GM19099 (cell line): ENCODE measurements around the gene ARMC5.
A peak's percentile ranks its signal among the peaks of the same experiment; 100 is the strongest.

ENCODE experiments used
- POLR2A ChIP-seq: IDR thresholded peaks from 3 replicates; pipeline ENCODE4 v1.6.1; 2011; ENCODE audit warnings: low read depth; ENCODE audit not compliant: insufficient read length; ENCODE audit errors: extremely low read depth

ARMC5 gene

DNA sequence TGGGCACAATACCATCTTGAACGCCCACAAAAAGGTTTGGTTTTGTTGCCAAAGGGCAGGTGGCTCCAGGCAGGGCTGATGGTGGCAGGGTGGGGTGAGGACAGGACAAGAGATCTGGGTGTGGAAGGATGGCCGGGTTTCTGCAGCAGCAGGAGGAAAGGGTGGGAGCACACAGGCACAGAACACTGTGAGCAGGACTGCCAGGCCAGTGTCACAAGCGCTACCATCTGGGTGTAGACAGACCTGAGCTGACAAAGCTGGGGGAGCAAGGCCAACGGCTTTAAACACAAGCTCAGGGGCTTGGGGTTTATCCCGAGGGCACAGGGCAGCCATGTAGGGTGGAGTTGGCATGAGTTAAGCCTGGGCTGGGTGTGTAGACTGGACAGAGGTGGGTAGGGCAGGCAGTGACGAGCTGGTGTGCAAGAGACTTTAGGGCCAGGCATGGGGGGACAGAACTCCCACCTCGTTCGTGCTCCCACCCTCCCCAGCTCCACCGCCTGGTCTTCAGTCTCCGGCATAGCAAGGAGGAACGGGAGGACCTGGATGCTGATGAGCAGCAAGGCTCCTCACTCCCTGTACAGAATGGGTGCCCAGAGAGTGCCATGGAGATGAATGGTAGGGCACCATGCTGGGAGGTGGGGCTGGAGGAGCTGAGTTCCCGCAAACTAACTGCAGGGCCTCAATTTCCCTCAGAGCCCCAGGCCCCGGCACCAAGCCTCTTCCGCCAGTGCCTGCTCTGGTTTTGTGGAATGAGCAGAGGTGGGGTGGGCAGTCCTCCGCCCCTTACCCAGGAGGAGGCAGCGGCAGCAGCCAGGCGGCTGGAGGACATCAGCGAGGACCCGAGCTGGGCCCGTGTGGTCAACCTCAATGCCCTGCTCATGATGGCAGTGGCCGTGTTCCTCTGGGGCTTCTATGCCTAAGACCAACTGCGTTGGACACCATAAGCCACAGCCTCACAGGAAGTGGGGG, 30.6 kb downstream of the ARMC5 start:
- no peak for TF ChIP-seq POLR2A

DNA sequence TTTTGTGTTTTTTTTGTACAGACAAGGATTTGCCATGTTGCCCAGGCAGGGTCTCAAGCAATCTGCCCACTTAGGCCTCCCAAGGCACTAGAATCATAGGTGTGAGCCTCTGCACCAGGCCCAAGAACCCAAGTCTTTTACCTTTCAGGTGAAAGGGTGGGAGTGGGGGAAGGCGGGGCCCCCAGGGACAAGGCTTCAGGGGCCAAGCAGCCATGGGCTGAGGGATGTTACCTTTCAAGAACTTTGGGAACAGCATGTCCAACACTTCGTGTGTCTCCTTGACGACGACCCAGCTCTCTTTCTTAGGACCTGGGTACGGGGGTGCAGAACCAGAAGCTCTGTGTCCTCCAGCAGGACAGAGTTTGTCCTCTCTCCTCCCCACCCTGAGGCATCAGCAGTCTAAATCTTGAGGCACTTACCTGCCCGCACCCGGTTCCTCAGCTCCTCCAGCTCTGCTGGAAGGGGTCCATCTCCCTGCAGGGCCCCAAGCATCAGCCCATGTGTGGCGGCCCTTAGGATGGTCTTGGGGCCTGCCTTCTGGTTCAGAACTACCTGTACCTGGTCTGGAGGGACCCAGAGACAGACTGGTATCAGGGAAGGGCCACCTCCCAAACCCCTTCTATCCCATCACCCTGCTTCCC, 32.6 kb downstream of the ARMC5 start:
- TF ChIP-seq POLR2A: no peak

DNA sequence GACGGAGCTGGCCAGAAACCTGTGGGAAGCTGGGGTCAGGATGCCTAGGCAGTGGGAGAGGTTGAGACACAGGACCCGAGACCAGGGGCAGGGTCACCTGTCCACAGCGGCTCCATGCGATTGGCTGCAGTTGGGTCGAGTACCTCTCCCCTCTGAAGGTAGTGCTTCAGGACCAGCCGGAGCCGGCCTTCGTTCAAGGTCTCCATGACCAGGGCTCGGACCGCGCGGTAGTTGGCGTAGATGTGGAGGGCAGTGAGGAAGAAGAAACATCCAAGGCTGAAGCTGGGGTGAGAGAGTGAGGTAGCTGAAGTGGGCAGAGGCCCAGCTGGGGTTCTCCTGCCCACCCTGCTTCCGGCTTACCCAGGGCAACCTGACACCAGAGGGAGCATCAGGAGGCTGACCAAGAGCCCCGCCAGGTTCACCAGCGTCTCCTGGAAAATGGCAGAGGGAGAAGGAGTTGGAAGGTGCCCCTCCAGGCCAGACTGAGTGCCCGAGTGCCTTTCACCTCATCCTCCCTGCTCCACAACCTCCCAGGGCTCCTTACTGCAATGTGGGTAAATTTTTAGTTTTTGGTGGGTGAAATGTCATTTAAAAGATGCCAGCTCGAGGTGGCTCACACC, 34.3 kb downstream of the ARMC5 start:
- TF ChIP-seq POLR2A: no peak

DNA sequence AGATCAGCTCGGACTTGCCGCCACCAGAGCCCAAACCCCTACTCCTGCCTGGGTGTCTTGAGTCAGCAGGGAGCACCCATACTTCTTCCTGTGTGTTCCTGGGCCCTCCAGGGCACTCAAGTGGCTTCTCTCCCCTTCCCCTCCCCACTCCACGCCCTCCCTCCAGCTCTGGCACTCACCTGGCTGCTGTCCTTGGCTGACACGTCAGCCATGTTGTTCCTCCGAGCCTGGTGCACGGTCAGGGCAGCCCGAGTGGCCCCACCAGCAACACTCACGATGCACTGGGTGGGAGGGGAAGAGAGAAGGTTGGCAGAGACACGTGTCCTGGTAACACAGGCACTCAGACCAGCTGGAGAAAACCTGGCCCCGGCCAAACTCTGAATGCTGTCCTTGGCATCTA, 37.4 kb downstream of the ARMC5 start:
- no peak for TF ChIP-seq POLR2A

DNA sequence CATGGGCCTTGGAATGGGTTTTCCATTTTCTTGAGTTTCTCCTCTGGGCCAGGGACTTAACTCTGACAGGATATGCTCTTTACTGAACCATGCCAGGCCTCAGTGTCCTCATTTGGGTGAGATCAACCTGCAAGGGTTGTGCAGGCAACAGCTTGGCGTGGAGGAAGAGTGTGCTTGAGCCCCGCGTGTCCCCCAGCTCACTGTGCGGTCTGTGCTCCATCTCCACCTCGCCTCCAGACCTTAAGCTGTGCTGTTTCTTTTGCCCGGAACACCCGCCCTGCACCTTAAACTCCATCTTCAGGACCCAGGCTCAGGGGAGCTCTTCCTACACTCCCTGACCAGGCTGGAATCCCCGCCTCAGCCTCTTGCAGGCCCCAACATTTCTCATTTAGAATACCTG, 39.2 kb downstream of the ARMC5 start:
- no peak for TF ChIP-seq POLR2A

DNA sequence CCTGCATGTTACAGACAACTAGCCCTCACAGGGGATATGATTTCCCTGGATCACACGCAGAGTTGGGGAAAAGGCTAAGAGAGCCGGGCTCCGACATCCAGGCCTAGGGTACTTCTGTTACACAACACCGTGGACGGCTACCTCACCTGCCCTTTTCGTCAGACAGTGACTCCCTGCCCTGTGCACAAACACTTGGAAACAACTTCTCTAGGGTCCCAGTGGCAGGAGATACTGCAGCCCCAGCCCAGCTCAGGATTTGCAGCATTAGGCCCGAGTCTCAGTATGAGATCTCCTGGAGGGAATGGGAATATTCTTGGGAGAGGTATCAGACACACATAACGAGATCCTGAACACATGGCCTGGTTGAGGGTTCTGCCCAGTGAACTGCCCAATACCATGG, 40.6 kb downstream of the ARMC5 start:
- TF ChIP-seq POLR2A: no peak

DNA sequence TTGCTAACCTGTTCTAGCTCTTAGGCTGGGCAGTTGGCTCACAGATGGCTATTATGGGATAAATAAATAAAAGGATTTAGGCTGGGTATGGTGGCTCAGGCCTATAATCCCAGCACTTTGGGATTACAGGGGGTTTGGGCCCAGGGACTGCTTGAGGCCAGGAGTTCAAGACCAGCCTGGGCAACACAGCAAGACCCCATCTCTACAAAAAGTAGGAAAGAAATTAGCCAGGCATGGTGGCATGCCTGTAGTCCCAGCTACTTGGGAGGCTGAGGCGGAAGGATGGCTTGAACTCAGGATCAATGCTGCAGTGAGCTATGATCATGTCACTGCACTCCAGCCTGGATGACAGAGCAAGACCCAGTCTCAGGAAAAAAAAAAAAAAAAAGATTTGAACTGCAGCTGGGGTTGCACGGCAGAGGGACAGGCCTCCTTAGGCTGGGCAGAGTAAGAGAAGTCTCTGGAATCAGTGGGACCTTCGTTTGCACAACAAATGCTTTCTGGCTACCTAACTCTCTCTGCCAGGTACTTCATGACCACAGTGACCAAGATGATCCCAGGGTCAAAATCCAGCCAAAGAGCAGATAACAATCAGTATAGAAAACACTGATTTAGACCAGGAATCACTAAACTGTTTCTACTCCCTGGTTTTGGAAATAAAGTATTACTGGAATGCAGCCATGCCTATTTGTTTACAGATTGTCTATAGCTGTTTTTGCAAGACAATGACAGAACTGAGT, 42.1 kb downstream of the ARMC5 start:
- TF ChIP-seq POLR2A: no peak

DNA sequence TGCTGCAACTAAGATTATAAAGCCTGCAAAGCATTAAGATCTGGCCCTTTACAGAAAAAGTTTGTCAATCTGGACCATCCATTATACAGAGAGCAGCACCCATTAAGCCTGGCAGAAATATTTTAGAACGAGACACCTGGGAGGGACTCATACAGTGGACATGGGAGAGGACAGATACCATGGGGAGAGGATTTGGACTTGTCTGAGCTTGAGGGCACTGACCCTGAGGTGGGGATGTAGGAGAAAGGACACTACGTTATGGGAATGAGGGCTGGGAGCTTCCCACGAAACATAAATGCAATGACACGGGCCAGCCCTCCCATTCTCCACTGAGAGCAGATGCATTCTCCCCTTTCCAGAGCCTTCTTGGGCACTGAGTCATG, 42.7 kb downstream of the ARMC5 start:
- no peak for TF ChIP-seq POLR2A

DNA sequence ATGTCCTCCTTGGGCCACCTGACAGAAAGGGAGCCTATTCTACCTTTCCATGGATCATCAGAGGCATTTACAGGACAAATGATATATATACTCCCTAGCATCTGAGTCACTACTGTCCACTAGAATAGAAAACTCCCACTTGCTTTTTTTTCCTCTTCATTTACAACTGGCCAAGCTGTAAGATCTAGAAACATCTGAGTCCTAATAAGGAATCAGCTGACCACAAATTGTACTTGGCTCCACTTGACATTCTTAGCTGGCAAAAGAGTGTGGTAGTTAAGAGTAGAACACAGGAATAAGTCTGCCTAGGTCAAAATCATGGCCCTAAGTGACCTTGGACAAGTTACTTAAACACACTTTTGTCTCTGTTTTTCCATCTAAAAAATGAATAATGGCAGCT, 43.7 kb downstream of the ARMC5 start:
- no peak for TF ChIP-seq POLR2A

DNA sequence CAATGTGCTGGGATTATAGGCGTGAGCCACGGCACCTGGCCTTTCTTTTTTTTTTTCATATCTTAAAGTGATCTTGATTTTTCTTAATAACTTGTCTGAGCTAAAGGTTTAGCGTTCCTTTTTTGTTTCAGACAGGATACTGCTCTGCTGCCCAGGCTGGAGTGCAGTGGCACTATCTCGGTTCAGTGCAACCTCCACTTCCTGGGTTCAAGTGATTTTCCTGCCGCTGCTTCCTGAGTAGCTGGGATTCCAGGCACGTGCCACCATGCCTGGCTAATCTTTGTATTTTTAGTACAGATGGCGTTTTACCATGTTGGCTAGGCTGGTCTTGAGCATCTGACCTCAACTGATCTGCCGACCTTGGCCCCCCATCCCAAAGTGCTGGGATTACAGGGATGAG, 44.9 kb downstream of the ARMC5 start:
- TF ChIP-seq POLR2A: no peak

DNA sequence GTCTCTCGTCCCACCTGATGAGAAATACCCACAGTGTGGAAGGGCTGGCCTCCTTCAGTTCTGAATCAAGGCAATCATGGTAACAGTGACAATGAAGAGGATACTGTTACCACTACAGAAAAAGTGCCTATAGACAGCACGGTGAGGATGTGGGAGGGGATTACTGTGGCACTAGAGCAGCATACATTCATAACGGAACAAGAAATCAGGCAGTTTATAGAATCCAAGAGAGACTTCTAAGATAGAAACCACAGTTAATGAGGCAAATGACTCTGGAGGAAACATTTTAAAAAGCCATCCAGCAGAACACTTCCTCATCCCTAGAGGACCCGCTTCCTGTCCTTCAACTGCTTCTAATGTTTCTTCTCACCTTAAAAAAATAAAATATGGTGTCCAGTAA, 46.2 kb downstream of the ARMC5 start:
- TF ChIP-seq POLR2A: no peak

DNA sequence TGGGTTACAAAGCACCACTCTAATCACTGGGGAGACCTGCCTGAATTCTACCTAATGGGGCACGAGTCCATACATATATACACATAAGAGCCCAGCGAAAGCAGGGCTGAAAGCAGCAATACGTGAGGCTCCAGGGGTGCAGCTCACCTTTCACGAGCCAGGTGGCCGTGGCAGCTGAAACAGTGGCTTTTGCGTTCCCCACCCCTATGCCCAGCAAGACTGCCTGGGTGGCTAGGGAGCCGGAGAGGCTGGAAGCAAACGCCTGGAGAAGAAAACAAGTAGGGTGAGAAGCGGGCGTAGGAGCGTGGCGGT, 48.3 kb downstream of the ARMC5 start:
- no peak for TF ChIP-seq POLR2A

DNA sequence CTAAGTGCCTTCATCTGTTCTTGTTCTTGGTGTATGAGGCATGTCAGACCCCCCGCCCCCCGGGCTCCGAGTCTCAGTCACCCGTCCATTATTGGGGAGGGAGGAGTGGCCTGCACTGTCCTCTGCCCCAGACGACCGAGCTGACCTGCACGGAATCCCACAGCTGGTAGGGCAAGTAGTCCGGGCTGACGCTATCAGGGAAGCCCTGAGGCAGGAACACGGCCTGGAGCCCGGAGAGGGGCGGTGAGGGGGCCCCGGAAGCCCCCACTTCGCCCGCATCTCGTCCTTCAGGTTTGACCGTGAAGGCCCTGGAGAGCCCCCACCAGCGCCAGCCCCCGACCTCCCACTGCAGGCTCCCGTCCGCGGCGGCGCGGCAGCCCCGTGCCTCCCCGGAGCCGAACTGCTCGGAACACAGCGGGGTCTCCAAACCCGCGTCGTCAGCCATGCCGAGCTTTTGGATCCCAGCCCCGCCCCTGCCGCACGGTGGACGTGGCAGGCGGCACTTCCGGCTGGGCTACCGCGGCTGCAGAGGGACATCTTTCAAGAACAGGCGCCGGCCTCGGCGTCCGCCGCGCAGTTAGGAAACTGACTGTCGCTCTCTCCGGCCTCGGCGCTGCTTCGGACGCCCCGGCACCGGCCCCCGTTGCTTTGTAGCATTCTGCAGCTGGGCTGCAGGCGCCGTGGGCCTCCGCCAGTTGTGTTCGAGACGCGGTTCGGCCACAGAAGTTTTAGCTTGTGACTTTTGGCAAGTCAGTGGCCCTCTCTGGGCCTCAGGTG, 48.8 kb downstream of the ARMC5 start, which contains the start of gene RUSF1:
Gene RUSF1, minus strand, starts transcription at position 463 of the 777 bp plus-strand sequence. Its CDS starts 18 bp downstream, at position 445.
- peak; percentile 85 for TF ChIP-seq POLR2A

DNA sequence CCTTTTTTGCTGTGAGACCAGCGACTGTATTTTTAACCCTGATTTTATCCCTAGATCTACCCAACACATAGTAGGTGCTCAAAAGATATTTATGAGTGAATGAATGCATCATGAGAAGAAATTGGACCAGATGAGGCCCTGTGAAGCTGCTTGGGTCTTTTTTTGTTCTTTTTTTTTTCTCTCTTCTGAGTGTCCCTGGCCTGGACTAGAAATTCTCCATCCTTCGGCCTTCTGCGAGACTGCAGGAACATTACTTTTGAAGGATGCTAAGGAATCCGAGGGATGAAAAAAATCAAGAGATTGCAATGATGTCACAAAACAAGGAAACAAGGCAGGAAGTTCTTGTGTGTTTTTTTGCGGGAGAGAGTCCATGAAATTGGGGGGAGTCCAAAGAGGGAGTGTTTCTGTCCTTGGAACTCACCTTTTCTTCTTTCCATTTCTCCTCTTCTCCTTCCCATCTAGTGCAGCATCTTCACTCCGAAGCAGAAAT, 49.5 kb downstream of the ARMC5 start:
- no peak for TF ChIP-seq POLR2A
